ENCODE results near the gene LRMDA. TPM values are rescaled to one million over a fixed set of nuclear protein-coding genes. Genes with fewer than 3 reads are reported as not detected.

The LRMDA gene
- total and polyA plus RNA-seq, 10 of the 15 experiments (the other 5 are each of a cell fraction or from before 2014, with no cell fraction given) = 0.07 to 0.54 (median 0.29) TPM; not detected in 4

DNA sequence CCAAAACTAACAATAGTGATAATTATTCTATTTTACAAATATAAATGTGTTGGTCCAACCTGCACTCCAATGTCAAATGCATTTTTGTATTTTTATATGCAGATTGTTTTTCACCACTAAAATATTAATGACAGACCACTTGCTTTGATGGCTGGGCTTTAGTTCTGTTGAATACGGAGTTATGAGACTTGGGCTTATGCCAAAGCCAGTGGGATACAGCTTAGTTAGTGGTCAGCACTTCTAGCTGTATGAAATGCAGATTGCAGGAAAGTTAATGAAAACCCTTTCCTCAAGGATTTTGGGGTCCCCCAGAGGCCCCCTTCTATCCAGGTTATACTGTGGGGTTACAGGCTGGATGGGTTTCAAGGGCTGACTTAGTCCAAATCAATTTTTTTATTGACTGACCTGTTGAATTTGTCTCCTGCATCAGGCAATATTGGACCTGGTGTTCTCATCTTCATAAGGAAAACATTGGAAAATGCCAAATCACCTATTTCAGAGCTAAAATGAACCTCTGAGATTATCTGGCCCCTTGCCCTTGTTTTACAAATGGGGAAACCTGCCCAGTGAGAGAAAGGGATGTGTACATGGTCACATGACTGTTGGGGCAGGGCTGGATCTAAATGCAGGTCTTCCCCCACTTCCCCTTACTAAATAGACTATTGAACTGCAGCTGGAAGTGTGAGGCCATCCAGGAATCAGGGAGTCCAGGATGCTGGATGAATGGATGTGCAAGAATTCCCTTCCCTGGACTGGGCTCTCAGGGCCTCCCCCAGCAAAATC is 1120.9 kb downstream of the LRMDA start:
- Histone ChIP-seq H3K4me2 (ENCODE audit: control insufficient read depth, insufficient read depth) (no peak overlapping the region), H4K20me1 (ENCODE audit: control insufficient read depth, insufficient read depth) (no peaks in the 10 kb centered on the region), H3K9ac (ENCODE audit: control insufficient read depth, insufficient read depth, low read length) (no peak overlapping the region), H3K27ac (ENCODE audit: control insufficient read depth, insufficient read depth) (no peak overlapping the region), H3K4me3 (no peak overlapping the region), H3K4me1 (ENCODE audit: control insufficient read depth, insufficient read depth, low read length) (no peaks in the 10 kb centered on the region), H2AFZ (ENCODE audit: control insufficient read depth, low read depth, low read length) (no peak overlapping the region), H3K79me2 (ENCODE audit: control insufficient read depth, insufficient read depth, low read length) (no peaks in the 10 kb centered on the region), H3K9me3 (replicated peaks; ENCODE audit: control insufficient read depth, insufficient read depth, low read length) (no peaks in the 10 kb centered on the region), H3K27me3 (replicated peaks in 1 of 2; ENCODE audit: control insufficient read depth in 2 of 2, insufficient read depth in 2 of 2, low read length in 1 of 2) (no peaks in the 10 kb centered on the region), H3K36me3 (ENCODE audit: control insufficient read depth in 2 of 2, insufficient read depth in 2 of 2, low read length in 1 of 2) (no peaks in the 10 kb centered on the region)
- ChIA-PET CTCF (interaction anchor here (0.6 to 0.9 kb wide), 2 partner anchors 15 to 434 kb away, joined by 3 to 4 read pairs; no protein-coding TSS in a partner anchor), SMC1A (ENCODE audit: uncharacterized antibody, unreplicated experiment) (interaction anchor here (1.3 kb wide), 1 partner anchor 453 kb away, joined by 4 read pairs; no protein-coding TSS in a partner anchor), RAD21 (ENCODE audit: unreplicated experiment) (no interaction called here), POLR2A (no interaction called here)
- ATAC-seq (no peak), DNase-seq (ENCODE audit: low read depth, low spot score) (no peak), FAIRE-seq (no peak)
- WGBS (ENCODE audit: insufficient coverage, insufficient replicate concordance, low lambda C conversion rate, missing lambda C conversion rate) = 36% methylated on average over 1 of the region's 1 CpG
- BruUV-seq (replicated peaks) = no TSS peak
- TF ChIP-seq ZBTB4 (CRISPR knock-in tag; IDR thresholded peaks at IDR 0.05) (no peak), SP1 (IDR thresholded peaks at IDR 0.05; ENCODE audit: low read depth, low read length) (no peak), E2F4 (IDR thresholded peaks at IDR 0.05; ENCODE audit: low read depth, low read length) (no peak), NFIC (IDR thresholded peaks at IDR 0.05; ENCODE audit: low read depth, low read length) (no peak), MEF2A (IDR thresholded peaks at IDR 0.05; ENCODE audit: insufficient read depth, low read depth, low read length) (no peak)
- intact Hi-C loops (cut with micrococcal nuclease; ENCODE audit: unreplicated experiment) (no loop called here), in situ Hi-C loops (cut with MboI) (no loop called here)

All from GM12878 (cell line).